SH-SY5Y (cell line): ENCODE measurements around the gene ZSCAN20.

Experiments used
- GATA2 ChIP-seq: IDR thresholded peaks from 2 replicates; pipeline ENCODE4 v1.6.1; 2011; ENCODE audit warnings: mild to moderate bottlenecking, low read depth, low read length
- GATA3 ChIP-seq: IDR thresholded peaks from 2 replicates; pipeline ENCODE4 v1.6.1; 2011; ENCODE audit warnings: low read depth, mild to moderate bottlenecking, low read length, moderate library complexity

The ZSCAN20 gene

GRCh38 chr1:33494929-33495328 lies 22.5 kb downstream of the ZSCAN20 start:
- TF ChIP-seq GATA2 (no peak), GATA3 (no peak)

- TF ChIP-seq GATA3, result no peak
- TF ChIP-seq GATA2, result no peak
Measured at GRCh38 chr1:33497410-33497809, 25.0 kb downstream of the ZSCAN20 start.

- TF ChIP-seq GATA3, result no peak
- no peak for TF ChIP-seq GATA2
Measured at GRCh38 chr1:33500547-33500946, 28.1 kb downstream of the ZSCAN20 start.

GRCh38 chr1:33501309-33501708 lies 28.9 kb downstream of the ZSCAN20 start:
- no peak for TF ChIP-seq GATA2

GRCh38 chr1:33501774-33502173 lies 29.3 kb downstream of the ZSCAN20 start:
- TF ChIP-seq GATA2 (no peak), GATA3 (no peak)

GRCh38 chr1:33502726-33503125 lies 30.3 kb downstream of the ZSCAN20 start:
- TF ChIP-seq GATA2 (no peak), GATA3 (no peak)

- TF ChIP-seq GATA2 (no peak), GATA3 (no peak)
Measured at GRCh38 chr1:33503506-33503905, 31.1 kb downstream of the ZSCAN20 start.

GRCh38 chr1:33507661-33508060 lies 35.2 kb downstream of the ZSCAN20 start:
- no peak for TF ChIP-seq GATA2
- no peak for TF ChIP-seq GATA3

GRCh38 chr1:33508151-33508550 lies 35.7 kb downstream of the ZSCAN20 start:
- no peak for TF ChIP-seq GATA2
- no peak for TF ChIP-seq GATA3

- no peak for TF ChIP-seq GATA2
- no peak for TF ChIP-seq GATA3
Measured at GRCh38 chr1:33512226-33513011, 40.0 kb downstream of the ZSCAN20 start.

- TF ChIP-seq GATA3 (no peak), GATA2 (no peak)
Measured at GRCh38 chr1:33515112-33515511, 42.7 kb downstream of the ZSCAN20 start.

GRCh38 chr1:33515607-33516006 lies 43.2 kb downstream of the ZSCAN20 start:
- no peak for TF ChIP-seq GATA2
- TF ChIP-seq GATA3, result no peak

- TF ChIP-seq GATA3 (no peak), GATA2 (no peak)
Measured at GRCh38 chr1:33516428-33516827, 44.0 kb downstream of the ZSCAN20 start.

- no peak for TF ChIP-seq GATA3
- no peak for TF ChIP-seq GATA2
Measured at GRCh38 chr1:33516891-33517567, 44.6 kb downstream of the ZSCAN20 start.

- no peak for TF ChIP-seq GATA2
- TF ChIP-seq GATA3, result no peak
Measured at GRCh38 chr1:33517596-33518250, 45.3 kb downstream of the ZSCAN20 start.
